Panc1 (cell line): ENCODE results near the gene REELD1.

ENCODE experiments used
- CTCF ChIP-seq: fragments of 450-650 bp; IDR thresholded peaks from 2 replicates; pipeline ENCODE4 v1.5.1; 2017; ENCODE audit warnings: mild to moderate bottlenecking
- POLR2AphosphoS5 ChIP-seq: IDR thresholded peaks from 2 replicates; pipeline ENCODE4 v1.6.1; 2012; ENCODE audit warnings: mild to moderate bottlenecking, low read depth, low read length, moderate library complexity
- SIN3A ChIP-seq: IDR thresholded peaks from 2 replicates; pipeline ENCODE4 v1.6.1; 2012; ENCODE audit warnings: low read depth, mild to moderate bottlenecking, low read length, moderate library complexity, borderline replicate concordance; ENCODE audit not compliant: insufficient read depth
- TF ChIP-seq, protein P1 (sequence below), 2 experiments: IDR thresholded peaks; 2 replicates each; pipeline ENCODE4 v1.6.1; 2011 to 2012; ENCODE audit warnings: low read depth in 2 of 2, control low read depth in 1 of 2, low read length in 1 of 2, mild to moderate bottlenecking in 1 of 2, moderate library complexity in 1 of 2; ENCODE audit not compliant: insufficient read depth in 1 of 2

DNA sequence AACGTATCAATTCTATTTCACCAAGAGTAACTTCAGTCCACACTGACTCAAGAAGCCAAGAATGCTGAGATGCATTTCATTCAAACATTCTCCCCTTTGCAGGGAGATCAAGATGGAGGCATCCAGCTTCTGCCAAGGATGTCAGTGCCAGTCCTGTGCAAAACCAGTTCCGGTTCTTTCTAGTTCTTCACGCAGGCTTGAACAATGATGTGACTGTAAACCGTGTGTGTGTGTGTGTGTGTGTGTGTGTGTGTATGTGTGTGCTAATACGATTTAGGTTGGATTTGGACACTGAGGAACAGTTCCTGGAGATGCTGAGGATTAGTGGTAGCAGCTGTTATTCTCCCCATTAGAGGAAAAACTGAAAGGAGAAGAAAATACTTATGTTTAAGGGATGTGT, at the start of gene REELD1:
- TF ChIP-seq CTCF, result no peak
- TF ChIP-seq POLR2AphosphoS5, result no peak
- TF ChIP-seq, protein P1, sequence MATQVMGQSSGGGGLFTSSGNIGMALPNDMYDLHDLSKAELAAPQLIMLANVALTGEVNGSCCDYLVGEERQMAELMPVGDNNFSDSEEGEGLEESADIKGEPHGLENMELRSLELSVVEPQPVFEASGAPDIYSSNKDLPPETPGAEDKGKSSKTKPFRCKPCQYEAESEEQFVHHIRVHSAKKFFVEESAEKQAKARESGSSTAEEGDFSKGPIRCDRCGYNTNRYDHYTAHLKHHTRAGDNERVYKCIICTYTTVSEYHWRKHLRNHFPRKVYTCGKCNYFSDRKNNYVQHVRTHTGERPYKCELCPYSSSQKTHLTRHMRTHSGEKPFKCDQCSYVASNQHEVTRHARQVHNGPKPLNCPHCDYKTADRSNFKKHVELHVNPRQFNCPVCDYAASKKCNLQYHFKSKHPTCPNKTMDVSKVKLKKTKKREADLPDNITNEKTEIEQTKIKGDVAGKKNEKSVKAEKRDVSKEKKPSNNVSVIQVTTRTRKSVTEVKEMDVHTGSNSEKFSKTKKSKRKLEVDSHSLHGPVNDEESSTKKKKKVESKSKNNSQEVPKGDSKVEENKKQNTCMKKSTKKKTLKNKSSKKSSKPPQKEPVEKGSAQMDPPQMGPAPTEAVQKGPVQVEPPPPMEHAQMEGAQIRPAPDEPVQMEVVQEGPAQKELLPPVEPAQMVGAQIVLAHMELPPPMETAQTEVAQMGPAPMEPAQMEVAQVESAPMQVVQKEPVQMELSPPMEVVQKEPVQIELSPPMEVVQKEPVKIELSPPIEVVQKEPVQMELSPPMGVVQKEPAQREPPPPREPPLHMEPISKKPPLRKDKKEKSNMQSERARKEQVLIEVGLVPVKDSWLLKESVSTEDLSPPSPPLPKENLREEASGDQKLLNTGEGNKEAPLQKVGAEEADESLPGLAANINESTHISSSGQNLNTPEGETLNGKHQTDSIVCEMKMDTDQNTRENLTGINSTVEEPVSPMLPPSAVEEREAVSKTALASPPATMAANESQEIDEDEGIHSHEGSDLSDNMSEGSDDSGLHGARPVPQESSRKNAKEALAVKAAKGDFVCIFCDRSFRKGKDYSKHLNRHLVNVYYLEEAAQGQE (IDR thresholded peaks at IDR 0.05; ENCODE audit: insufficient read depth in 1 of 2, low read depth in 2 of 2, low read length in 1 of 2), result no peak
- no peak for TF ChIP-seq SIN3A
